AG04449 (cell line): ENCODE measurements around the gene RUVBL1.

ENCODE experiments used
- CTCF ChIA-PET: fragments of 350-600 bp; formaldehyde crosslinking; extraction: SDS; loops from one replicate; lab custom pipeline; 2021; ENCODE audit warnings: antibody characterized with exemption; lab: Yijun Ruan, JAX
- POLR2A ChIA-PET: fragments of 400-600, 350-600 bp; formaldehyde crosslinking; extraction: SDS; loops from one replicate; lab custom pipeline; 2020; ENCODE audit warnings: antibody characterized with exemption, inconsistent platforms; lab: Yijun Ruan, JAX
- DNase-seq: peaks from one replicate; pipeline ENCODE4 v3.0.0-alpha.2; 2010; ENCODE audit warnings: low read depth, low spot score
- H3K4me3 ChIP-seq: 2 replicates; pipeline ENCODE4 v1.5.1; 2011; ENCODE audit warnings: low read depth, mild to moderate bottlenecking, control low read depth, low read length
- TF ChIP-seq, protein P1 (sequence below): IDR thresholded peaks from one replicate; pipeline ENCODE4 v1.5.1; 2011; ENCODE audit warnings: mild to moderate bottlenecking, moderate library complexity, low read length, control low read depth, inconsistent platforms; ENCODE audit not compliant: insufficient read depth; ENCODE audit errors: missing control alignments

RUVBL1 gene

DNA sequence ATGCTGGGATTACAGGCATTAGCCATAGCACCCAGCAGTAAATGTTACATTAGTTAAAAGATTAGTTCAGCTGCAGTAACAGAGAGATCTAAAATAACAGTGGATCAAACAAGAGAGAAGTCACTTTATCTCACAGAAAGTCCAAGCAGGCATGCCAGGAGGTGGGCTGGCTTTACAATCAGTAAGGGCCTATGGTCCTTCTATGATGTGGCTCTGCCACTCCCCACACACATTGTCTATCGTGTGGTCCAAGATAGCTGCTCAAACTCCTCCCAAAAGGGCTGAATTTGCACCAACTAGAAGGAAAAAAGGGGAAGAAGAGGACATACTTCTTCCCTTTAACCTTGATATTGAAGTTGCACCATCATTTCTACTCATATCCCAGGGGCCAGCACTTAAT is 4.6 kb upstream of the RUVBL1 start:
- ChIA-PET CTCF (interaction anchor here (0.9 to 5.3 kb wide), 2 partner anchors 35 to 53 kb away, joined by 3 to 33 read pairs; no protein-coding TSS in a partner anchor), POLR2A (no interaction called here)
- TF ChIP-seq, protein P1, sequence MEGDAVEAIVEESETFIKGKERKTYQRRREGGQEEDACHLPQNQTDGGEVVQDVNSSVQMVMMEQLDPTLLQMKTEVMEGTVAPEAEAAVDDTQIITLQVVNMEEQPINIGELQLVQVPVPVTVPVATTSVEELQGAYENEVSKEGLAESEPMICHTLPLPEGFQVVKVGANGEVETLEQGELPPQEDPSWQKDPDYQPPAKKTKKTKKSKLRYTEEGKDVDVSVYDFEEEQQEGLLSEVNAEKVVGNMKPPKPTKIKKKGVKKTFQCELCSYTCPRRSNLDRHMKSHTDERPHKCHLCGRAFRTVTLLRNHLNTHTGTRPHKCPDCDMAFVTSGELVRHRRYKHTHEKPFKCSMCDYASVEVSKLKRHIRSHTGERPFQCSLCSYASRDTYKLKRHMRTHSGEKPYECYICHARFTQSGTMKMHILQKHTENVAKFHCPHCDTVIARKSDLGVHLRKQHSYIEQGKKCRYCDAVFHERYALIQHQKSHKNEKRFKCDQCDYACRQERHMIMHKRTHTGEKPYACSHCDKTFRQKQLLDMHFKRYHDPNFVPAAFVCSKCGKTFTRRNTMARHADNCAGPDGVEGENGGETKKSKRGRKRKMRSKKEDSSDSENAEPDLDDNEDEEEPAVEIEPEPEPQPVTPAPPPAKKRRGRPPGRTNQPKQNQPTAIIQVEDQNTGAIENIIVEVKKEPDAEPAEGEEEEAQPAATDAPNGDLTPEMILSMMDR = no peak

DNA sequence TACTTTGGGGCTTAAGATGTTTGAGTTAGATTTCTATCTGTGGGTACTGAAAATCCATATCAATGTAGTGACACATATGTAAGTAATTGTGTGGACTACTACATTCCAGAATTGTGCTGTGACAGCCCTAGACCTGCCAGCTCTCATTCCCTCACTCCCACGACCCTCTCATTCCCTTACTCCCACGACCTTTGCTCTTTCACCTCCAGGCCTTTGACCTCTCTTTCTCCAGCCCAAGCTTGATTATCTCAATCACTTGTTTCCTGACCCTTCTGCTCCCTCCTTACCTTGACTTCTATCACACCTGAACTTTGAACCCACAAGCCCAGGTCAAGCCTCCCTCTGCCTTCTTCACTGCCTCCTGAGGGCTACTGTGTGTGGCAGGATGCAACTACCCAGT is 3.6 kb upstream of the RUVBL1 start:
- H3K4me3 ChIP-seq = no peak overlapping the region
- TF ChIP-seq, protein P1 = no peak
- ChIA-PET CTCF (interaction anchor here (0.6 to 5.3 kb wide), 3 partner anchors 34 to 552 kb away, joined by 3 to 33 read pairs (median 3); no protein-coding TSS in a partner anchor), POLR2A (interaction anchor here (0.6 kb wide), 1 partner anchor 525 kb away, joined by 3 read pairs; no protein-coding TSS in a partner anchor)
- DNase-seq = no peak

More for the DNA sequence above, 4.6 kb upstream of the RUVBL1 start:
- H3K4me3 ChIP-seq = no peak overlapping the region
- no peak for DNase-seq

DNA sequence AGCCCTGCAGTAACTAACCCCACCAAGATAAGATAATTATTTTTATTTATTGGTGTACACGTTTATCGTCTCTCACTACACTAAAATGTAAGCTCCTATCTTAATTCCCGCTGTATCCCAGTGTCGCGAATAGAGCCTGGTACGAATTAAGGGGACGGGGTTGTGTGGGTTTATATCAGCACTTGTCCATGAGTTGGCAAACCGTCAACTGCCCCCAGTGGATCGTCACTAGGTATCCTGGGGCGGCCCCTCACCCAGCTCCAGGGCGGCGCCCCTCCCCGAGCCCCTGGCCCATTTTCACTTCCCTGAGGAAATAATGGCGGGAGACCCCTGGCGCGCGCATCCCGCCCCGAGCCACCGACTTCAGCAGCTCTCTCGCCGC is 465 bp downstream of the RUVBL1 start:
- TF ChIP-seq, protein P1 = no peak
- CTCF ChIA-PET = interaction anchor here (0.8 to 23.8 kb wide), 9 partner anchors 10 to 494 kb away, joined by 3 to 246 read pairs (median 4); no protein-coding TSS in a partner anchor
- peak overlapping the region; percentile 97 for H3K4me3 ChIP-seq
- POLR2A ChIA-PET = interaction anchor here (1.1 to 1.4 kb wide), 3 partner anchors 10 to 30 kb away, joined by 3 to 6 read pairs (median 4); partner anchors contain the start of gene EEFSEC
- no peak for DNase-seq

DNA sequence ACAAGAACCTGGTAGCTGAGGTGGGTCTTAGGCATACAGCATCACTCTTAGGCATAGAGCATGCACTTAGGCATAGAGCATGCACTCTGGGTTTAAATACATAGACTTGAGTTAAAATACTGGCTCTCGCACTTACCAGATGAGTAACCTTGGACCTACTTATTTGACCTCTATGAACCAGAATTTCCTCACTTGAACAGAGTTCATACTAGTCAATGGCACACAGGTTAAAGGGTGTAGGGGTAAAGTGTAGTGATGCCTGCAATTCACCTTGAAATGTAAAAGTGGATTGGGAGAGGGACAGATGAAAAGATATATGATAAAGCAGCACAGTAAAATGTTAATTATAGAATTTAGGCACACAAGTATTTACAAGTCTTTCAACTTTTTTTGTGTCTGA is 1.6 kb downstream of the RUVBL1 start:
- no peak overlapping the region for H3K4me3 ChIP-seq
- CTCF ChIA-PET = interaction anchor here (2.0 to 23.8 kb wide), 3 partner anchors 12 to 55 kb away, joined by 5 to 246 read pairs (median 47); no protein-coding TSS in a partner anchor
- POLR2A ChIA-PET = no interaction called here
- TF ChIP-seq, protein P1 = no peak
- DNase-seq = no peak

DNA sequence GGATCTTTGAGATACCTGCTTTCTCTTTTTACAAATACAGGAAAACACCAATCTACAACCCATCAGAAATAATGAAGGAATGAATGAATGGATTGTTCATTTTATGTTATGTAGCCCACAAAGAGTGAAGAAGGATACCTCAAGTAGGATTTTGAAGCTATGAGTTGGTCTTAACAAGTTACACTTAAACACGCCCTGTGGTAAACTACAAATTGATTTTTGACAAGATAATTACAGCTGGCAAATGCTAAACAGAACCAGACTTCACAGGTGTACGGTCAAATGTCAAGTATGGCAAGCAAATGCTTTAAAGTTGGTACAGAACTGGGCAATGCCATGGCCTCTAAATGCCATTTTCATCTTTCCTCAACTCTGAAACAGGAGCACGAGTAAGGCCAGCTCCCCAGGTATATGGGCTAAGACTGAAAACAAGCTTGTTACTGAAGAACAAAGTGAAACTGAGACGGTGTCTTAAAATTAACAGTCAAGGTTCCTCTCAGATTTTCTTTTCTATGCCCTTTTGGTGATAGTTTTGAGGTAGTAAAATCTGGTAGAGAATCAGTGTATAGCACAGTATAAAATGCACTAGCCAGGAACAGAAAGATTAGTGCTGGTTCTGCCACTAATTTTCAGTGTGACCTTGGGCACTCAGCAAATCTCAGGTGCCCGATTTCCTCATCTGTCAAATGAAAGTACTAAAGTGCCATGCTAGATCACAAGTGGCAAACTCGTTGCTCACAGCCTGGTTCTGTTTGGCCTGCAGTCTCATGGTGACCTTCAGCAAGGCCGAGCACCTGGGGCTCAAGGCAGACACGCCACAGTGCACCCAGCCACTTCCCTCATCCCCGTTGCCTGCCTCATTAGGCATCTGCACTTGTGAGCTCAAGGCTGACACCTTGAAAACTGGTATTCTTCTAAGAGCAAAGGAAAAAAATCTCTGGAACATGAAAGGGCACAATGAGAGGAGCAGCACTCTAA is 9.5 kb downstream of the RUVBL1 start:
- TF ChIP-seq, protein P1 = no peak
- DNase-seq = no peak
- no peak overlapping the region for H3K4me3 ChIP-seq
- POLR2A ChIA-PET = no interaction called here
- CTCF ChIA-PET = interaction anchor here (1.0 to 23.8 kb wide), 4 partner anchors 9 to 495 kb away, joined by 3 to 246 read pairs (median 12); partner anchors contain the start of gene RUVBL1
